Stimulated activated CD8-positive, alpha-beta memory T cell treated with anti-CD3 and anti-CD28 coated beads, Interleukin-7, amount 100 ng/mL, for 24 hours (primary cell): ENCODE measurements around the gene NMD3.

Experiments used
- DNase-seq: peaks from one replicate; pipeline ENCODE4 v3.0.0-alpha.2; 2020; ENCODE audit warnings: low read depth

NMD3 gene

GRCh38 chr3:161230621-161231171, 9.6 kb downstream of the NMD3 start:
- no peak for DNase-seq

GRCh38 chr3:161231861-161232260, 10.8 kb downstream of the NMD3 start:
- DNase-seq: no peak

DNA sequence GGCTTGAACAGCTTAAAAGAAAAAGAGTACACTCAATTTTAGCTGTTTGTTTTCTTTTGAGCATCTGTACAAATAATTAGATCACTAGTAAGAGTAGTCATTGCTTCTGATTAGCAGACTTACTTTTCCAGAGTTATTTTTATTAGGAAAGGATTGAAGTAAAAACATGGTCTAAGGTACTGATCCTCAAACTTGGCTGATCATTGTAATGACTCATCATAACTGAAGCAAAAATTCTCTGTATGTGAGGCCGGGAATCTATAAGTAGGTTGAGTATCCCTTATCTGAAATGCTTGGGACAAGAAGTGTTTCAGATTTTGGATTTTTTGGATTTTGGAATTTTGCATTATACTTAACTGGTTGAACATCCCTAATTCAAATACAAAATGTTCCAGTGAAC, 12.4 kb downstream of the NMD3 start:
- no peak for DNase-seq

DNA sequence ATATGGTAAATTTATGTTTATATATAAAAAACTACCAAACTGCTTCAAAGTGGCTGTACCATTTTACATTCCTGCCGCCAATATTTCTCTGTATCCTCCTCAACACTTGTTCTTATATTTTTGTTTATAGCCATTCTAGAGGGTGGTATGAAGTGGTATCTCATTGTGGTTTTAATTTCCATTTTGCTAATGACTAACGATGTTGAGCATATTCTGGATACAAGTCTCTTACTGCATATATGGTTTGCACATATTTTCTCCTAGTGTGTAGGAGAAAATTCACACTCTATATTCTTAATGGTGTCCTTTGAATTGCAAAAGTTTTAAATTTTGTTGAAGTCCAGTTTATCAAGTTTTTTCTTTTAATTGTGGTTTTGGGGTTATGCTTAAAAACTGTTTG, 15.1 kb downstream of the NMD3 start:
- no peak for DNase-seq

GRCh38 chr3:161239700-161240099, 18.6 kb downstream of the NMD3 start:
- DNase-seq: no peak

DNA sequence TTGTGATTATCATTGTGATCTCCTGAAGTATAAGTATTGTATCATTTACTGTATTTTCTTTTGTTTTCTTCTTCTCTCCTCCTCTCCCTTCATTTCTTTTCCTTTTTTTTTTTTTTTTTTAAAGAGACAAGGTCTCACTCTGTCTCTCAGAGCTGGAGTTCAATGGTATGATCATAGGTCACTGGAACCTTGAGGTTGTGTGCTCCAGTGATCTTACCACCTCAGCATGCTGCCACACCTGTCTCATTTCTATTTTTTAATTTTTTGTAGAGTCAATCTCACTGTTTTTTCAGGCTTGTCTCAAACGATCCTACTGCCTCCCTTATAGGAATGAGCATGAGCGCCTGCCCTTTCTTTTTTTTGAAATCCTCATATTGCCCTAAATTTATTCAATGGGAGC, 23.4 kb downstream of the NMD3 start:
- no peak for DNase-seq

DNA sequence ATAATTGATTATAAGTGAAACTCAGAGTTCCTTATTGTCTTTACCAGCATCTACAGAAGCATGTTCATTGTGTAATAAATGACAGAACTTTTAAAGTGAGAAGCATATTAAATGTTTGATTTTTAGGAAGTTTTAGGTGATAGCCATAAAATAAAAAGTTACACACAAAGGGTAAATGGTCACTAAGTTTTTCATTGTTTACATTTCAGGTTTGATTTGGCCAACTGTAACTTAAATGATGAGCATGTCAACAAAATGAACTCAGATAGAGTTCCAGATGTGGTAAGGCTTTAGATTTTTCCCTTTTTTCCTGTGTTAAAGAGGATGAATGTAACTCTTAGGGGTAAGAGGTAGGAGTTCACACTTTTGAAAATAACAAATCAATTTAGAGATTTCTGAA, 25.9 kb downstream of the NMD3 start:
- DNase-seq: no peak

- no peak for DNase-seq
Measured at GRCh38 chr3:161250116-161250515, 29.0 kb downstream of the NMD3 start.

- no peak for DNase-seq
Measured at GRCh38 chr3:161251716-161252115, 30.6 kb downstream of the NMD3 start.

- no peak for DNase-seq
Measured at GRCh38 chr3:161252143-161252542, 31.0 kb downstream of the NMD3 start.

DNA sequence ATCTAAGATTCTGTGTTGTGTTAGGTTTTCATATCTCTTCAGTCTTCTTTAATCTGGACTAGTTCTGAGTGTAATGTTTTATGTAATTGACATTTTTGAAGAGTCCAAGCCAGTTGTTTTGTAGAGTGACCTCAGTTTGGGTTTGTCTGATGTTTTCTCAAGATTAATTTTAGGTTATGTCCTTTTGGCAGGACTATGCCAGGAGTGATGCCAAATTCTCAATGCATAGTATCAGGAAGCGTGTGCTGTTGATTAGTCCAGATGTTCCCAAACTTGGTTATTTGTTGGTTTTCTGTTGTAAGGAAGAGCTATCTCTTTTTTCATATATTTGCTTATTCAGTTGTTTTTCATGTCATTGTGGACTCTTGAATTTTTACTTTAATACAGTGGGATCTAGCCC, 32.6 kb downstream of the NMD3 start:
- no peak for DNase-seq

DNA sequence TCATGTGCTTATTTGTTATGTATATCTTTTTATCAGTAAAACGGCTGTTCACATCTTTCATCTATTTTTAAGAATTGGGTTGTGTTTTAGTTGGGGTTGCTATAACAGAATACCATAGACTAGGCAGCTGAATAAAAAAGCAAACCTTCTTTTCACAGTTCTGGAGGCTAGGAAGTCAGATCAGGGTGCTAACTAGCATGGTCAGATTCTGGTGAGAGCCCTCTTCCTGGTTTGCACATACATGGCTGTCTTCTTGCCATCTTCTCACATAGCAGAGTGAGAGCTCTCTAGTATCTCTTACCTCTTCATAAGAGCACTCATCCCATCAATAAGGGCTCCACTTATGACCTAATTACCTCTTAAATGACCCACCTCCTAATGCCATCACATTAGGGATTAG, 33.8 kb downstream of the NMD3 start:
- DNase-seq: no peak

- no peak for DNase-seq
Measured at GRCh38 chr3:161263057-161263456, 41.9 kb downstream of the NMD3 start.

GRCh38 chr3:161264852-161265251, 43.7 kb downstream of the NMD3 start:
- DNase-seq: no peak

DNA sequence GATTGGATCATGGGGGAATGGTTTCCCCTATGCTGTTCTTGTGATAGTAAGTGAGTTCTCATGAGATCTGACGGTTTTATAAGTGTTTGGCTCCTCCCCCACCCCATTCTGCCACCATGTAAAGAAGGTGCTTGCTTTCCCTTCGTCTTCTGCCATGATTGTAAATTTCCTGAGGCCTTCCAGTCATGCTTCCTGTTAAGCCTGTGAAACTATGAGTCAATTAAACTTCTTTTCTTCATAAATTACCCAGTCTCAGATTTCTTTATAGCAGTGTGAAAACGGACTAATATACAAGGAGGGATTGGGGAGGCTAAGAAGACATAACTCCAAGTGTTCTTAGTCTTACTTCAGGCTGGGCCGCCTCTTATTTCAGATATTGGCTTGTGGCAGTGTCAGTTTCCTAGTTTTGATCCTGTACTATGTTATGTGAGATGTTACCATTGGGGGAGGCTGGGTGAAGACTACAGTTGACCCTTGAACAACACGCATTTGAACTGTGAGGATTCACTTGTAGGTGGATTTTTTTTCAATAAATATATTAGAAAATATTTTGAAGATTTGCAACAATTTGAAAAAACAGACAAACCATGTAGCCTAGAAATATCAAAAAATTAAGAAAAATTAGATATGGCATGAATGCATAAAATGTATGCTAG, 44.9 kb downstream of the NMD3 start:
- DNase-seq: no peak

DNA sequence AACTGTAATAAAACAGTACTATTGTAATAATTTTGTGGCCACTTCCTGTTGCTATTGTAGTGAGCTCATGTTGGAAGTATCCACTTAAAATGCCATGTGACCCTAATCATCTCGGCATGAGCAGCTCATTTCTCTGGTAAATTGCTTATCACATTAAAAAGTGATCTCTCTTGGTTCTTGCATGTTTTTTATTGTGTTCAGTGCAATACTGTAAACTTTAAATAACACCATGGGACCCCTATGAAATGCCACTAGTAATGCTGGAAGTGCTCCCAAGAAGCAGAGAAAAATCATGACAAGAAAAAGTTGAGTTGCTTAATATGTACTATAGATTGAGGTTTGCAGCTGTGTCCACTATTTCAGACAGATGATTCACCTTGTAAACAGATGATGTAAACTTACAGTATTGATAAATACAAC, 45.6 kb downstream of the NMD3 start:
- DNase-seq: no peak

DNA sequence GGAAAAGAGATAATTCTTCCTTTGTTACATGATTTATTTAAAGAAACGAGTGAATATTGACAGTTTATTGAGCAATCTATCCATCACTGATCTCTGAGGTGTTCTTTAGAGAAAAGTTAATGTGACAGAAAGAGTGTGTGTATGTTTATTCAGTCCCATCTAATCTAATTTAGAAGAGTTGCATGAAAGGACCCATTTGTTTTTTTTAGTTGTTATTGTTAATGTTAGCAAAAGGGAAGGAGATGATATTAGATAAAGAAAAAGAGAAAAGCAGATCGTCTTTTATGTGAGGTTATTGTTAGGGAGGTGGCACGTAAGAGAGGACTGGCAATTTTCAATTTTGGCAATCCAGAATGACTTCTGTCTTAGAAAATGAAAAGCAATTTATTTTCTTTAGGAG, 46.5 kb downstream of the NMD3 start:
- DNase-seq: no peak

DNA sequence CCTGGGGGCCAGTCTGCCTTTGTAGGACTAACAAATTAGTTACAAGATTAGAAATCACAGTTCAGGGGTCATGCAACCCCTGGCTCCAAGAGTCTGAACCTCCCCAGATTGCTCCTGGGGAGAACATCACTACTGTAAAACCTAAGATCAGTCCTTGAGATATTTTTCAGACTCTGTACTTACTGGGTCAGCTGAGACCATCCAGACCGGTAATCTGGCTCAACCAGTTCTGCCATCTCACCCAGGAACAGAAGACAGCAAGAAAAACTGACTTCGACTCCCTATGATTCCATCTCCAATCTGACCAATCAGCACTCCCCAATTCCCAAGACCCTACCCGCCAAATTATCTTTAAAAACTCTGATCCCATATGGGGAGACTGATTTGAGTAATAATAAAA, 47.5 kb downstream of the NMD3 start:
- DNase-seq: no peak

DNA sequence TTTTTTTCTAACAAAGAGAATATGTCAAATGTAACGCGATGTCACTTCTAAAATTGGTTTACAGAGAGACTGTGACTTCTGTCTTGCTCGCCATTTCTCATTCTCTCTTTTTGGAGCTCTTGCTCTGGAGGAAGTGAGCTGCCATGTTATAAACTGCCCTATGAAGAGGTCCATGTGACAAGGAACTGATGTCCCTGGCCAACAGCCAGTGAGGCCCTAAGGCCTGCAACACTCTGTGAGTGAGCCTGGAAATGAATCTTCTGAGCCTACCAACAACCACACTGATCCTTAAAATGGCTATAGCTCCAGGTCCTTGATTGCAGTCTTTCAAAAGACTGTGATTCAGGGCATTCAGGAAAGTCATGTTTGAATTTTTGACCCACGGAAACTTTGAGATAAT, 49.9 kb downstream of the NMD3 start:
- DNase-seq: no peak

- no peak for DNase-seq
Measured at GRCh38 chr3:161271646-161272045, 50.5 kb downstream of the NMD3 start.

- DNase-seq: no peak
Measured at GRCh38 chr3:161272524-161272923, 51.4 kb downstream of the NMD3 start.

DNA sequence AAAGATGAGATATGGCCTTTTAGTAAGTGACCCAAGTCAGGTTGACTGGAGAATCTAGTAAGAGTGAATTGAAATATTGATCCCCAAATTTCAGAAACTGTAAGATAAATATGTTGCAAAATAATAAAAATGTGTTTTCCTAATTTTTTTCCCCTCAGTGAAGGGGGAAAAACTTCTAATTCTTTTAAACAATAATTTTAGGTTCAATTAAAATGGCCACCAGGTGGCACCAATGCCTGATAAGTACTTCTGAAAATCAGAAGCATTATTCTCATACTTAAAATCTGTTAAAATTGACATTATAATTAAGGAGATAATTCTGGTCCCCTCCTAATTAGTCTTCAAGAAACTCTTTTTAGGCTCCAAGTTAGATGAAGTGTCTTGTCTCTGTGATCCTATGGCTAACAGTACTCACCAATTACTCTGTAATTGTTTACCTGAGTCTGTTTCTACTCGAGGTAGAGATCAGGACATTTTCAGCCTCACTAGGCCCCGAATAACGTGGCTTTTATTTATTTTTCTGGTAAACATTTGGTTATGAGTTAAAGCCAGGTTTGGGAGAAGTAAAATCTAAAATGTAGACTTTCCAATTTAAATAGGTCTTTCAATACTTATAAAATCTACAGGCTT, 52.6 kb downstream of the NMD3 start:
- DNase-seq: no peak

DNA sequence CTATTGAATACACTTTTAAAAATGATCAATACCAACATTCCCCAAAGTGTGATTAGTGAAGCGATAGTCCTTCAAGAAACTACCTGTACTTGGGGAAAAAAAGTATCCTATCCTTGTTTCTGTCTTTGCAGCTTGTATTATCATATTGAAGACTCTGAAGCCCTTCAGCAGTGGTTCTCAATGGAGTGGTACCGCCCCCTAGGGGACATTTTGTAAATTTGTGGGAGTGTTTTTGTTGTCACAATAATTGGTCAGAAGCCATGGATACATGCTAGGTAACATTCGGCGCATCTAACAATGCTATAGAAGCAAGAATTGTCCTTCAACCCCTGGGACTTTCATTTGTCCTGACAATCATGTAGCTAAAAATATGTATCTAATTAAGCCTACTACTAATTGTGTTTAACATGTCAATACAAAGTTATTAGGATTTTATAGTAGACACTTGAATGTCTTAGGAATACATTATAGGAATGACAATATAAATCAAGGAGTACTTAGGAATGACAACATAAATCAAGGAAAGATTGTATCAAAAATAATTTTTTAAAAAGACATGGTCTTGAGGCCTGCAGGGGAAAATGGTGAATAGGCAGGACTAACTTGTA, 53.7 kb downstream of the NMD3 start:
- no peak for DNase-seq

GRCh38 chr3:161275919-161276318, 54.8 kb downstream of the NMD3 start:
- no peak for DNase-seq
